GM19372 (cell line): ENCODE measurements around the gene PKD1.
"Not testable (repeated sequence)": the region's sequence is repeated elsewhere in the genome, so short reads cannot be mapped to it uniquely, and the experiment has no call there.

Source experiments
- ATAC-seq: cut with Tn5 transposase; IDR thresholded peaks from one replicate; pipeline ENCODE4 v1.9.1; 2021; ENCODE audit warnings: mild to moderate bottlenecking, low read depth, moderate library complexity; ENCODE audit not compliant: unreplicated experiment

PKD1 gene

DNA sequence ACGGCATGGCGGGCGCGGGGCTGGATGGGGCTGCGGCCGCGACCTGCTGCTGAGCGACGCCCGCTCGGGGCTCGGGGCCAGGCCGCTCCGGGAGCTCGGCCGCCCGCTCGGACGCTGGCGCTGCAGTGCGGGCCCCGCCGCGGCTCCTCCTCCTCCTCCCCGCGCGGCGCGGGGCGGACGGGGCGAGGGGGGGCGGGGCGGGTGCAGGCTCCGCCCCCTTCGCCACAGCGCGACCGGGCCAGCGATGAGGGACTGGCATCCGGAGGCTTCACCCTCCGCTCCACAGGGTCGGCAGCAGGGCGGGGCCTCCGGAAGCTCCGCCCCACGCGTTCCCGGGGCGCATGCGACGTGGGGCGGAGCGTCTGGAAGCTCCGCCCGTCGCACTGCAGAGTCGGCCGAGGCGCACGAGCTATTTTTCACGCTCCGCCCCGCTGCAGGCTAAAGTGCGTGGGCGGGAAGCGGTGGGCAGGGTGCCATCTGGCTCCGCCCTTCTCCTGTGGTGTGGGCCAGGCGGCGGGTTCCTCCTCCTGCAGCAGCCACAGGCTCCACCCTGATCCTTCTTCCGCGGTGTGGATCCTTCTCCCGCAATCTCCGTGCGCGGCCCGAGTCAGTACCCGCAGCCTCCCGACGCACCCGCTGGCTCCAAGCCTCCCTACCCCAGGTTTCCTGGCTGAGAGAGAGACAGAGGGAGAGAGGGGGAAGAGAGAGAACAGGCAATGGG is at the start of gene PKD1:
Gene PKD1 (minus strand): TSS at position 129 of the 721 bp plus-strand sequence. CDS start 209 bp downstream, outside the sequence.
- not testable (repeated sequence) for ATAC-seq

DNA sequence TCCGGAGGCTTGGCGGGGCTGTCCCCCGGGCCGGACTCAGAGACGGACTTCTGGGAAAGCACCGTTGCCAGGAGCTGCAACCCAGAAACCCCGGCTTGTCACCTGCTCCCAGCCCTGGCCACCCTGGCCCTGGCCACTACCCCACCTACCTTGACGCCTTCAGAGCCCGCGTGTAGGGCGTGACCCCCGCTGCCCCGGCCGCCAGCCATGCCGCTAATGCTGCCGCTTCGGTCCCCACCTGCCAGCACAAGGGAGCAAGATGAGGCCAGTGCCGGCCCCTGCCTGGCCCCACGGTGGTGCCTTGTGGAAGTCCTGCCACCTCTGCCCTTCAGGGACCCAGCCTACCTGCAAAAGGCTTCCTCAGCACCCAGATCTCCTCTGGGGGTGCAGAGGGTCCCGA is 49.3 kb upstream of the PKD1 start:
- no peak for ATAC-seq

DNA sequence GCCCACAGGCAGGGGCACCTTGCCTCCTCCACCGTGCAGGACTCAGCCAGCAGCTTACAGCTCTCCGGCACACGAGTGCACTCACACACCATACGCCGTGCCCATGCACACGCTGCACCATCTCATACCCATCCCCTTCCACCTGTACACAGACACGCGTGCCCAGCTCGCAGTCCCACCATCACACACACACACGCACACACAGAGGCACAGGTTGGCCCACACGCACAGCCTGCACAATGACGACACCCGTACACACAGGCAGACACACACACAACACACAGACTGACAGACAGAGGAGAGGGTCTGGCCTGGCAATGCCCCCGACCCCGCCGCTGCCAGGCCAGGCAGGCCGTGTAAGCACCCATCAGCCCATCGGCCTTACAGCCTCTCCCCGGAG is 48.6 kb upstream of the PKD1 start:
- no peak for ATAC-seq

DNA sequence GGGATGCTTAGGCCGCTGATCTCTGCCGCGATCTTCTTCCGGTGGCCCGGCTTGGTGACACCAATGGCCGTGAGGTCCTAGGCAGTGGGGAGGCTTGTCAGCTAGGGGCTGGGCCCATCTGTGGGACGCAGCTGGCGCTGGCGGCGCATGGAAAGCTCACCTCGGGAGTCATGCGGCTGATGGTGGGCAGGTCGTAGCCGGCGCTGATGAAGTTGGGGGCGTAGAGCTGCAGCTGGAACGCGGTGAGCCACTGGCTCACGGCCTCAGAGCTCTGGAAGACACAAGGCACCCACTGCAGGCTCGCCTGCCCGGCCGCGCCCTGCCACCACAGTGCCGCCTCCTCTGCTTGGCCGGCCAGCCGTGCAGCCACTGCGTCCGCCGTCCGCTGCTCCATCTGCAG is 48.0 kb upstream of the PKD1 start:
- ATAC-seq = no peak

DNA sequence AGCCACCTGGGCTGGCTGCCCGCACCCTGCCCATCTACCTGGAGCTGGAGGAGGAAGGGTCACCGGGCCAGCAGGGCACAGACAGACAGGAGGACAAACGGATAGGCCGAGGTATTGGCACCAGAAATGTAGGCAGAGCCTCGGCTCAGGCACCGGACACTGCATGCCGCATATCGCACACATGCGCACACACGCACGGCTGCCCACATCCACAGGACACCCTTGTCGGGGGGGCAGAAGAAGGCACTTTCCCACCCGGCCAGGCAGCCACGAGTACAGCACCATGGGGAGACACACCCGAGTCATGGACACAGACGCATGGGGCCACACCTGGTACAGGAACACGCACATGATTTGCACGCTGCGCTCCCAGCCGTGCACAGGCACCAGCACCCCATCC is 46.3 kb upstream of the PKD1 start:
- ATAC-seq = no peak

DNA sequence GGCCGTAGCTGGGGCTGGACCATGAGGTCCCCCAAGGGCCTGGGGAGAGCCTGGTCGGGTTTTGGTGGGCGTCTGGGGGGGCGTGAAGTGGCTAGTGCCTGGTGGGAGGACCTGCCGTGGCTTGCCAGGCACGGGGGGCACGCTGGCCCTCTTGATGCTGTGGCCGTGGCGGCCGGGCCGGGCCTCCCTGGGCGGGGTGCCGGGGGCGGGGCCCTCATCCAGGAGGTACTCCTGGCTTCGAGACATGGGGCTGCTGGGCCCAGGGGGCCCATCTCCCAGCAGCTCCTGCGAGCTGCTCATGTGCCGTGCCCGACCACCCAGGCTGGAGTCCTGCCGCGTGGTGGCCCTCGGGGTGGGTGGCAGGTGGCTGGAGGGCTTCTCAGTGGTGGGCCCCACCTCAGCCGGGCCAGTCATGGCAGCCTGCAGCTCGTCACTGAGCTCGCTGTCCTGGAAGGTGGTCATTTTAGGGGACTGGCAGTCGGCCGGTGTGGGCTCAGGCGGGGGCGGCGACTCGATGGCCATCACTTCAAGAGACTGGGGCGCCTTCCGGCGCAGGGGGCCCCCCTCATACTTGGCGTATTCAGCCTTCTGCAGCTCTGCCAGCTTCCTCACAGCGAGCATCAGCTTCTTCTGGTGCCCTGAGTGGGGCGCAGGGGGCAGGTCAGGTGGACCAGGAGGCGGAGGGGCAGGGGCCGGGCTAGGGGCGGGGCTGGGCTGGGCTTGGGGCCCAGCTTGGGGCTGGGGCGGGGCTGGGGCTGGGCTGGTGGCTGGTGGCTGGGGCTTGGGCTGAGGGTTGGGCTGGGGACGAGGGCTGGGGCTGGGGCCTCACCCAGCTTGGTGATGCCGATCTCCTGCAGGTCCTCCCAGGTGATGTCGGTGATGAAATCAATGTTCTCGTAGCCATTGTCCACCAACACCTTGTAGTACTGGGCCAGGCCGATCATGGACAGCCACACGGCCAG is 45.5 kb upstream of the PKD1 start:
- ATAC-seq = no peak

DNA sequence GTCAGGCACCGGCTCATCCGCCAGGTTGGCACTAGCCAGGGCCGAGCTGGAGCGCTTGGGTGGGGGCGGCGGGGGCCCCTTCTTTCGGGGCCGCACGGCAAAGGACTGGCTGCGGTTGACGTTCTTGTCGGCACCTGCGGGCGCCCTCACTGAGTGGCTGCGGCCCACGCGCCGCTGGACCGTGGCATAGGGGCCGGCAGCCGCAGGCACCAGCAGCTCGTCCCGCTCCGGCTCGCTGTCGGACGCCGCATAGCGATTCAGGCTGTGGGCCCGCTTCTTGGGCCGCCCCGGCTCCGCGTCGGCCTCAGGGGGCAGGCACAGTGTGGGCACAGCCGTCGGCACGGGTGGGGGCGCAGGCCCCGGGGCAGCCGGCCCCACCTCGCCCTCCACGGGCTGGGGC is 44.8 kb upstream of the PKD1 start:
- no peak for ATAC-seq

DNA sequence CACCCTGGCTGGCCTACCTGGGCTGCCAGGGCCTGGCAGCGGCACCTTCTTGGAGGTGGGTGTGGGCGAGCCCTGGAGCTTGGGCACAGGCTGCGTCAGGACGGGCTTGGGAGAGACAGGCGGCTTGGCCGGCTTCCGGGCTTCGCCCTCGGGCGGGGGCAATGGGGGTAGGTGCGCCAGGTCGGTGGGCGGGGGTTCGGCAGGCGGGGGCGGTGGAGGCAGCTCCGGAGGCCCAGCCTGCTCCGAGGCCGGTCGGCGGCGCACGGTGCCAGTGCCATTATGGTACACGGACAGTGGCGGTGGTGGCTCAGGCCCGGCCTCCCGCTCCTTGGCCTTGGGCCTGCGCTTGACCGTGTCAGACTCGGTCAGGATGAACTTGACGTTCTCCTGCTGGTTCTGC is 43.9 kb upstream of the PKD1 start:
- no peak for ATAC-seq

DNA sequence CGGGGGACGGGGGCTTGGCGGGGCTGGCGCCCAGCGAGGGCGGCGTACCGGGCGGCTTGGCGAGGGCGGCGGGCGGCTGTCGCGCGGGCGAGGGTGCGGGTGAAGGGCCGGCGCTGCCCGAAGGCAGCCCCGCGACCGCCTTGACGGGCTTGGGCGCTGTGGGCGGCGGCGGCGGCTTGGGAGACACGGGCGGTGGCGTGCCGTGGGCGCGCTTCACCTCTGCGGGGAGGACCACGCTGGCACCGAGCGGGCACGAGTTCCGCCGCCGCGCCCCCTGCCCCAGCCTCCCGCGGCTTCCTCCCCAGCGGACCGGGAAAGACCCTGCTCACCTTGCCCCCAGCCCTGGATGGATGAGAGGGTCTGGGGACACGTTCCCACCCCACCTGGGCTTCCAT is 43.4 kb upstream of the PKD1 start:
- no peak for ATAC-seq

DNA sequence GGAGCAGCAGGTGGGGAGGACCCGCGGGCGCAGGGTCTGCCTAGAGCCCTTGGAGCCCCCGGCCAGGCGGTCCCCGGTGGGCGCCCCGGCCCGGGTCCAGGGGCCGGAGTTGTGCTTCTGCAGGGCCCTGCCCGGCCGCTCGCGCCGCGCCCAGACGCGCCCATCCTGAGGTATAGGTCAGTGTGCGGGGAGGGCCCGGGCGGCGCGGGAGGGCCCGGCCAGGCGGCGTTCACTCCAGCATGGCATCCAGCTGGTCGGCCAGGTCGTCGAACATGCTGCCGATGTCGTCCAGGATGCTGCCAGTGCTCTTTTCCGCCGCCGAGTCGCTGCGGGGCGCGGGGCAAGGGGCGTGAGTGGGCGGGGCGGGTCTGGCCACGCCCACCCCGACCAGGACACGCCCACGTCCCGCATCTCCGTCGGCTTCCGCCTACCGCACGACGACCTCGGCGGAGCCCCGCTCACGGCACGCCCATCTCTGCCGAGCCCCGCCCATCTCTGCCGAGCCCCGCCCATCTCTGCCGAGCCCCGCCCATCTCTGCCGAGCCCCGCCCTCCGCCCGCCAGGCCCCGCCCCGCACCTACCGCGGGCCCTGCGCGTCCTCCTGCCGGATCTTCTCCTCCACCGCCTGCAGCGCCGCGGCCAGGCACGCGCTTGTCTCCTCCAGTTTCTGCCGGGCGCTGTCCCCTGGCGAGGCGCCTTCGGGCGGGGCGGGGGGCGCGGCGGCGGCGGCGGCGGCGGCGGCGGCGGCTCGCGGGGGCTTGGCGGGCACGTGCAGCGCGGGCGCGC is 42.8 kb upstream of the PKD1 start:
- no peak for ATAC-seq

DNA sequence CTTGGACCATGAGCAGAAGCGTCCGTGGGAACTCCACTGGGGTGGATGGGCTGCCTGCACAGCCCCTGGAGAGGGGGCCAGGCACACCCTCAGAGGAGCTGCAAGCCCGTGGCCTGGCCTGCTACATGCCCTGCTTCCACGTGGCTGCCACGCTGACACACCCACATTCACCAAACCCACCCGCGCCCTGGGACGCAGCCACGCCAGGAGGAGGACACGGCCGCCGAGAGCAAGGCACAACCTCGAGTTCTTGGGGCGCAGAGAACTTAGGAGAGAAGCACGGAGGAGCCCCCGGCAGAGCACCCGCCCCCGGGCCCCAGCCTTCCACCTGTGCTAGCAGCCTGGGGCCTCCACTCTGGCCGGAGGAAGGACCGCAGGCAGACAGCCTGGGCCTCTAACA is 41.9 kb upstream of the PKD1 start:
- no peak for ATAC-seq

DNA sequence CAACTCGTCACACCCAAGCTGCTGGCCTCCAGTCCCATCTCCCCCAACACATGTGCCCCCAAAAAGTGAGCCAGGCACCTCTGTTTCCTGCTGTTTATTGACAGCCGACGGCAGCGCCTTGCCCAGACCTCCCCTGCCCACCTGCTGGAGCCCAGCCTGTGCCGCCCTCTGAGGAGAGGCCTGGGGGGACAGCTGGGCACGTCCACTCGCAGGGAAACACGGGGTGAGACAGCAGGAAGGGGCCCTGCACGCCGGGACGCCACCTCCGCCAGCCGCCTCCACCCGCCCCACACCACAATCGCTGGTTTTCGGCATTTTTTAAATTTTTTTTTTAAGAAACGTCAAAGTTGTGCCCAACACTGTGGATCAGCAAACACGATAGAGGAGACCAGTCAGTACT is 41.4 kb upstream of the PKD1 start:
- no peak for ATAC-seq

DNA sequence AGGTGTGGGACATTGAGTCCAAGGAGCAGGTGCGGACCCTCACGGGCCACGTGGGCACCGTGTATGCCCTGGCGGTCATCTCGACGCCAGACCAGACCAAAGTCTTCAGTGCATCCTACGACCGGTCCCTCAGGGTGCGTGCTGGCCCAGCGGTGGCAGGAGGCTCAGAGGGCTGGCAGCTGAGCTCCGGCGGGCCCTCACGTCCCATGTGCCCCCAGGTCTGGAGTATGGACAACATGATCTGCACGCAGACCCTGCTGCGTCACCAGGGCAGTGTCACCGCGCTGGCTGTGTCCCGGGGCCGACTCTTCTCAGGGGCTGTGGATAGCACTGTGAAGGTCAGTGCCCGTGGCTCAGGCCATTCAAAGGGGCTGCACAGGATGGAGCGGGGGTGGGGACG is 40.3 kb upstream of the PKD1 start:
- no peak for ATAC-seq

DNA sequence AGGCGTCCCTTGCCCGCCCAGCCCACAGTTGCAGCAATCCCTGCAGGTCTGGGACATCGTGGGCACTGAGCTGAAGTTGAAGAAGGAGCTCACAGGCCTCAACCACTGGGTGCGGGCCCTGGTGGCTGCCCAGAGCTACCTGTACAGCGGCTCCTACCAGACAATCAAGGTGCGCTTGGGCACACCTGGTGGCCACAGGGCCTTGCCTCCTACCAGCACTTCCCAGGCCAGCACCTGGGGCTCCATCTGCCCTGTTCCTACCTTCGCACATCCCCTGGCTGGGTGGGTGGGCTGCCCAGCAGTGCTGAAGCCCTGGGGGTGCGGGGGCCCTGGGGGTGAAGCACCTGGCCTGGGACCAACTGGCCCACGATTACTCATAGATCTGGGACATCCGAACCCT is 39.8 kb upstream of the PKD1 start:
- no peak for ATAC-seq

DNA sequence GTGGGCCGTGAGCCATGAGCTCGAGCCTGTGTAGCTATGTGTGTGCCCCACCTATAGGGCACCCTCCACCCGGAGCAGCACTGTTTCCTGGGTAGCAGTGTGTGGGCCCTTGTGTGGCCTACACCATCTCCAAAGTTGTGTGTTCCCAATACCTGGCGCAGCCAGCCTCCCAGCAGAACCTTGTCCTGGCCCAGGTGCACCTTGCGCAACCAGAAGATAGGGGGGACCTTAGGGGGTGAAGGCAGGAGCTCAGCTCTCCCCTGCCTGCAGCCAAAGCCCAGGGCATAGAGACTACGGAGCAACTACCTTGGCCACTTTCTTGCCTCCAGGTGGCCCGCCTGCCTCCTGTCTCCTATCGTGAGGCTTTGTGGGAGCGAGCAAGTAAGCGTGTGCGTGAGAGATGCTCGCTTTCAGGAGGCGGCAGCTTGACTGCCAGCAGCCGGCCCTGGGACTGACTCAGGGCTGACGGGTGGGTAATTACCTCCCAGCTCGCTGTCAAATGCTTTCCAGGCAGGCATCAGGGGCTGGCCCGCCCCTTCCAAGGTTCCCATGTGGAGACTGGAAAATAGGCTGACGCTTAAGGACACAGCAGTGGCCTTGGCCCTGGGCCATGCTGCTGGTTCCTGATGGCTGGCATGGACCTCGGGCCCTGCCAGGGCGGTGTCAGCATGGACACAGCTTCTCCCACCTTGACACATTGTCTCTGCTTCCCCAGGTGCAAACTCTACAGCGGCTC is 38.9 kb upstream of the PKD1 start:
- ATAC-seq = no peak

DNA sequence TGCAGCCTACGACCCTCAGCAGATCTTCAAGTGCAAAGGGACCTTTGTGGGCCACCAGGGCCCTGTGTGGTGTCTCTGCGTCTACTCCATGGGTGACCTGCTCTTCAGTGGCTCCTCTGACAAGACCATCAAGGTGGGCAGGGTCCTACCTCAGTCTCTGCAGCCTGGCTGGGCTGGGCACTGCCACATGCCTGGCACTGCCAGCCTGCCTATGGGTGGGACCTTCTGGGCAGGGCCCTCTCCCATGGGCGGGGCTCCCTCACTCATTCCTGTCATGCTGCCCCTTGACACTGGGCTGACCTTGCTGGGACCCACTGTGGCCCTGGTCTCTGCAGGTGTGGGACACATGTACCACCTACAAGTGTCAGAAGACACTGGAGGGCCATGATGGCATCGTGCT is 38.2 kb upstream of the PKD1 start:
- no peak for ATAC-seq

DNA sequence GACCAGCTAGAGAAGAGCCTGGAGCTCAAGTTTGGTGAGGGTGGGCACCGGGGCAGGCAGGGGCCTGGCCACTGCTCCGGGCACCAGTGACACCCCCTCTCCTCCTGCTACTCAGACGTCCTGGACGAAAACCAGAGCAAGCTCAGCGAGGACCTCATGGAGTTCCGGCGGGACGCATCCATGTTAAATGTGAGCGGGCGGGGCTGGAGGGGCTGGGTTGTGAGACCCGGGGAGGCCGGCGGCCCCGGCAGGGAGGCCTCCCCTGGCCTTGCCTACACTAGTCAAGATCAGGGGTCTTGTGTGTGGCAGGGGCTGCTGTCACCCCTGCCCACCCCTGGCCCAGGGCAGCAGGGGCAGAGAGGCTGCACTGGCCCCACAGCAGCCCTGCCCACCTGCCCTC is 37.7 kb upstream of the PKD1 start:
- ATAC-seq = no peak

DNA sequence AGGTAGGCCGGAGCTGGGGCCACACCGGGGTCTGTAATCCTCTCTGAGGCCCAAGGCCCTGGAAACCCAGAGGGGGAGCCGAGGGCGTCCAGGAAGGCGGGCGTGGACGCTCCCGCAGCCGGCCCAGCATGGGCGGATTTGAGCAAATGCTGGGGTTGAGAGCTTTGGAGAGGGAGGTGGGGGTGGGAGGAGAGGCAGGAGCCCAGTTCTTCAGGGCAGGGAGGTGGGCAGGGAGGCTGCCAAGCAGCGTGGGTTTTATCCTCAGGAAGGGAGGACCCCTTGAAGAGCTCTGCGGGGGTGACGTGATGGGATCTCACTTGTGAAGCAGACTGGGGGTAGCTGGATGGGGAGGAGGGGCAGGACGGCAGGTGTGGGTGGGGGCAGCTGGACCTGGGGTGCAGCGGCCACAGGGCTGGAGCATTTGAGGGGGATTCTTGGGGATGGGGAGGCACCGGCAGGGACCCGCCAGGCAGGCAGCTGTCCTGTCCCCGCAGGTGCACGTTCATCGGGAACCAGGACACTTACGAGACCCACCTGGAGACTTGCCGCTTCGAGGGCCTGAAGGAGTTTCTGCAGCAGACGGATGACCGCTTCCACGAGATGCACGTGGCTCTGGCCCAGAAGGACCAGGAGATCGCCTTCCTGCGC is 37.1 kb upstream of the PKD1 start:
- no peak for ATAC-seq

DNA sequence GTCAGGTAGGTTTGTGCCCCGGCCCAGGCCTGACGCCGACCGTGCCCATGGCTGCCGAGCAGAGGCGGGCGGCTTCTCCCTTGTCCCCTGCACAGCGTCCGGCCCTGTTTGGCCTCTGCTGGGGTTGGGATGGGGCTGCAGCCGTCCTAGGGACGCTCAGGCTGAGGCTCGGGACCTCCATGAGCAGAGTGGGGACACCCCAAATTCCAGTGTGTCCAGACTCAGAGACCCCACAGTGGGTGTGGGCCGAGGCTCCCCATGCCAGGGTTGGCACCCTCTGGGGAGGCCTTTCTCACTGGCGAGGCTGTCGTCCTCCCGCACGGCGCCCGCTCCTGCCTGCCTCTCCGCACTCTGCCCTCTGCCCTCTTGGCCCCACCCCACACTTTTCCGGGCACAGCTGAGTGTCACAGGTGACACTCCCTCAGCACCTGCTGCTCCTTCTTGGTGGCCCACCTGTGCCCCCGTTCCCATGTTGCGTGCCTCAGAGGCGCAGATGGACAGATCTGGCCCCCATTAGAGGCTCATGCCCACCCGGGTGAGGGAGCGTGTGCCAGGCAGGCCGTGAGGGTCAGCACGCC is 36.0 kb upstream of the PKD1 start:
- no peak for ATAC-seq
